22Rv1 (cell line): Measurements from ENCODE around the gene SPATA31E1.

Experiments
- CTCF ChIP-seq: fragments of 450-650 bp; IDR thresholded peaks from 2 replicates; pipeline ENCODE4 v1.5.1; 2017; ENCODE audit warnings: mild to moderate bottlenecking
- ZFX ChIP-seq: fragments of 450-650 bp; IDR thresholded peaks from 2 replicates; pipeline ENCODE4 v1.6.1; 2017; ENCODE audit warnings: antibody characterized with exemption, borderline replicate concordance

- TF ChIP-seq CTCF (no peak), ZFX (no peak)
Observed at GRCh38 chr9:87842878-87843585, 39.6 kb upstream of the SPATA31E1 start.
